TTC549 (cell line): ENCODE measurements around the gene MOV10L1.

Source experiments
- FAIRE-seq: peaks from 2 replicates; lab custom pipeline; 2012; peaks lifted over from hg19 to GRCh38; lab: Jason Lieb, UNC

The MOV10L1 gene

DNA sequence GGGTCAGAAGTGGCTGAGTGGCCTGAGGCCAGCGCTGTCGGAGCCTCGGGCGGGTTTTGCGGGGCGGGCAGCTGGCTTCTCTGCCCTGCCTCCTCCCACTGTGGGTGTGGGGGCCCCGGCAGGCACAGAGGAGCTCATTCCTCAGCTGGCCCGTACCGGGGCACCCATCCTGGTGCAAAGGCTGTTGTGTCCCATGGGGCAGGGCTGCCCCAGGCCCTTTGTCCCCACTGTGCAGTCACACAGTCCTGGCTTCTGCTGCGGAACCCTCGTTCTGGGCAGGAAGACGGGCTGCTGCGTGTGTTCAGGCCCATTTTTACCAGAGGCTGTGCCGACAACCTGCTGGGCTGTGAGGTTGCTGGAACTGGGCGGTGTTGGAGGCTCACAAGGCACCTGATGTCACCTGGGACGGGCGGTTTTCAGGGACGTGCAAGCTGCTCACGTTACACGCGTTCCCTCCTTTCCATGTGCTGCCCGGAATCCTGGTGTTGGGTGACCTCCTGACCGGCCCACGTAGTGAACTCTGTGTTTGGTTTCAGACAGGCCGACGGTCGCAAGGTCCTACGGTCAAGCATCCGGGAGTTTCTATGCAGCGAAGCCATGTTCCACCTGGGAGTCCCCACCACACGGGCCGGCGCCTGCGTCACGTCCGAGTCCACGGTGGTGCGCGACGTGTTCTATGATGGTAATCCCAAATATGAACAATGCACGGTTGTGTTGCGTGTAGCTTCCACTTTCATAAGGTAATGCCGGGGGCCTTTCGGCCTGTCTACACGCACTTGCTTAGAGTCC lies 116.2 kb downstream of the MOV10L1 start:
- no peak for FAIRE-seq

DNA sequence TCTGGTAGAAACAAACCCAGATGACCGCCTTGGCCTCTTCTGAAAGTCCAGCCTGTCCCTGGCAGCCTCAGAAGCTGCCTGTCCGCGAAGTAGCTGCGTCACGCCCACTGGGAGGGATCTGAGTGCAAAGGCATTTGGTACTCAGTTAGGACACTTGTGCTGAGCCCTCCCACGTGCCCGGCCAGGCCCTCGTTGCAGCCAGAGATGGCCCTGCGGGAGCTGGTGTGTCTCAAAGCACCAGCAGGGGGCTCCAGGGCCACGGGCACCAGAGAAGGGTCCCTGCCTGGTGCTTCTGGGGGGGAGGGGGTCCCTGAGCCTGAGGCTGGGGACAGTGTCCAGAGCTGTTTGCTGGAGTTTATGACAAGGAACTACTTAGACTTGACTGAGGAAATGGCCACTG lies 116.8 kb downstream of the MOV10L1 start:
- peak; percentile 9 for FAIRE-seq

DNA sequence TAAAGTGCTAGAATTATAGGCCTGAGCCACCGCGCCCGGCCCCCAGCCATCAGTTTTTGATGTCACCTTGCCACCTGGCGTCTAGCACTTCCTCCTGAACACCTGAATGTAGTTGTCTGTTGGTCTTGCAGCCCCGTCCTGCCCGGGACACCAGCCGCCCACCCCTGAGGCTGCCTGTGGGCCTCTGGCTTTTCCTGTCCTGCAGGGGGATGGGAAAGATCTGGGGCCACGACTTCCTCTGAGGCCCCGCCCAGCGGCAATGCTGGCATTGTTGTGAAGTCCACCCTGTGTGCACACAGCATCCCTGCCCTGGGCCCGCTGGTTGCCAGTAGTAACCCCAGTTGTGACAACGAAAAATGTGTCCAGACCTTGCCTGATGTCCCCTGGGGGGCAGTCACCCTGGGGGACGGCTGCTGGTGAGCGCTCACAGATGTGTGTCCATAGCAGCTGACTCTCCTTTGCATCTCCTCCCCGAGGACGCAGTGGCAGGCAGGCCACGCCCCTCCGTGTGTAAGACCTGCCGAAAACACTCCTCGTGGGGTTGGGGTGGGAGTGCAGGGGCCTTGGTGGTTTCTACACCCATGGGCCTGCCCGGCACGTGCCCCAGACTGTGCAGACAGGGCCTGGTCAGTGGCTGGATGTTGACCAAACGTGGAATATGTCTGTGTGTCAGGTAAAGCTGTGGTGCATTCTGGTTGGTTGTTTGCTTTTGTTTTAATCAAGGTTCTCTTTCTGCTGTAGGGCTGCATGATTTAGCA lies 117.8 kb downstream of the MOV10L1 start:
- no peak for FAIRE-seq

DNA sequence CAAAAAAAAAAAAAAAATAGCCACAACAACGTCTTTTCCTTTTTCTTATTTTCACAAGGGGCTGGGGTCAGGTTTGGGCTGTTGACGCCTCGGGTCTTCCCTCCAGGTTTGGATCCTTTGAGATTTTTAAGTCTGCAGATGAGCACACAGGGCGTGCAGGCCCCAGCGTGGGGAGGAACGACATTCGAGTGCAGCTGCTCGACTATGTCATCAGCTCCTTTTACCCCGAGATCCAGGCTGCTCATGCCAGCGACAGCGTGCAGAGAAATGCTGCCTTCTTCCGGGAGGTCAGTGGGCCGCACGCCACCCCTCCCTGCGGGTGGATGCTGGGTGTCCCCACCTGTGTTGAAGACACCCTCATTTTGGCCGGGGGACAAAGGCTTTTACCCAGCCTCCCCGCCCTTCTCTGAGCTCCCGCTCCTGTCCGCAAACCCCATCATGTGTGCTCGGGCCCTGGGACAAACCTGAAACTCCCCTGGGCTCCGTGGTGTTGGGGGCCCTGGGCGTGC lies 118.7 kb downstream of the MOV10L1 start:
- no peak for FAIRE-seq

DNA sequence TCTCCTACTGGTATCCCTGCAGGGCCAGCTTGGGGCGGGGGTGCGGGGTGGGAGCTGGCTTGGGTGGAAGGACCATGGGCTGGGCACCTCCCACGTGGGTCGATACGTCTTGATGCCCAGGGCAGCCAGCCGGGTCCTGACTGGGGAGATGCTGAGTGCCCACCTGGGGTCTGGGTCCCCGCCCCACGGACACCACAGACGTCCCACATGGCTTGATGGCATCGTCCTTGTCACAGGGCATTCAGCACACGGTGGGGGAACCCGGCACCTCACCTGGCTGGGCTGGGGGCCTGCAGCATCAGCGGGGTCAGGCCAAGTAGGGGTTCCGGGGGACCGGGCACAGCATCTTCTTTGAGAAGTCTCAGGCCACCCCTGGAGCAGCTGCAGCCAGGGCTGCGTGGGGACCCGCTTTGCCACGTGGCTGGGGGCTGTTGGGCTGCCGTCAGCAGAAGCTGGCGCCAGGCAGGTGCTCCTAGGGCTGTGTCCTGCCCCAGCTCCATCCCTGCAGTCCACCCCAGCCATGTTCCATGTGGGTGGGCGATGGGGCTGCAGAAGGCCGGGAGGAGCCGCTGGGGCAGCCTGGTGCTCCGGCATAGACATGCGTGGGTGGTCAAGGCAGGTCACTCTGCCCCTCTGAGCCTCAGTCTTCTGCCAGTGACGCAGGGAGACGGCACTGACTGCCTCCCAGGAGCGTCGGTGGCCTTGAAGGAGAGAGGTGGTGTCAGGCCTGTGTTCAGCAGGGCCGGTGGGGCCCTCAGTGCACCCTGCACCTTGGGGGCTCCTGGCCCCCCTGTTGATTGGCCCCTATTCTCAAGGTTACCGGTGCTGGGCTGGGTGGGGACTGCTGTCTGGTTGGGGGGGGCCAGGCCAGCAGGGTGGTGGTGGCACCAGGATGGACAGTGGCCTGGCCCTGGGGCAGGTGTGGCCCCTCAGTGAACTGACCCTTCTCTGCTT lies 119.4 kb downstream of the MOV10L1 start:
- FAIRE-seq, result no peak

DNA sequence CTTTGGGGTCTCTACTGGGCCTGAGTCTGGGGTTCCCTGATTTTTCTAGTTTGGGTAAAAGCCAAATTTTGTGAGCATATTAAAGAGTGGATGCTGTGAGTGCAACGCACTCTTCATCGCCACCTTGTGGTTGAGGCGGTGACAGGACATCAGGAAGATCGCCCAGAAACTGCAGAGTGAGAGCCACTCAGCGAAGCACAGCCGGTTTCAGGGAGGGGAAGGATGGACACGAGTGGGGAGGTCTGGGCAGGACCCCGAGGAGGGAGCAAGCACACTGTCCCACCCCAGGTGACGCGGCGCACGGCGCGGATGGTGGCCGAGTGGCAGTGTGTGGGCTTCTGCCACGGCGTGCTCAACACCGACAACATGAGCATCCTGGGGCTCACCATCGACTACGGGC lies 120.1 kb downstream of the MOV10L1 start:
- FAIRE-seq, result no peak

DNA sequence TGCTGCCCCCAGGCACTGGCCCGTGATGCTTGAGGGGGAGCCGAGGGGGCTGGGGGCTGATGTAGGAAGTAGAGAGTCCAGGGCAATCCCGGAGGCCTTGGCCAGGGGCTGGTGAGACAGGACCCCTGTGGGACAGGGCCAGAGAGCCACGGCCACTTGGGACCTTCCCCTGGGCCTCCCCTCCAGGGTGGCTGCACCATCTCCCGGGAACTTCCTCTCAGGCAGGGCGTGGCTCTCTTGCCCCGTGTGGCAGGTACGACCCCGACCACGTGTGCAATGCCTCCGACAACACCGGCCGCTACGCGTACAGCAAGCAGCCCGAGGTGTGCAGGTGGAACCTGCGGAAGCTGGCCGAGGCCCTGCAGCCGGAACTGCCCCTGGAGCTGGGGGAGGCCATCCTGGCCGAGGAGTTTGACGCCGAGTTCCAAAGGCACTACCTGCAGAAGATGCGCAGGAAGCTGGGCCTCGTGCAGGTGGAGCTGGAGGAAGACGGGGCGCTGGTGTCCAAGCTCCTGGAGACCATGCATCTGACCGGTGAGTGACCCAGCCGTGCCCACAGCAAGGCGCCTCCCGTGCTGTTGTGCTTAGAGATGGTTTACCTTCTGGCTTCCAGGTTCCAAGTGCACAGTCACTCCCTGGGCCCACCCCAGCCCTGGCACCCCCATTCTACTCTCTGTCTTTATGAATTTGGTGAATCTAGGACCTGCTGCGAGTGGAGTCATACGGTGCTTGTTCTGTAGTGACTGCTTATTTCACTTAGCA lies 120.8 kb downstream of the MOV10L1 start:
- no peak for FAIRE-seq

DNA sequence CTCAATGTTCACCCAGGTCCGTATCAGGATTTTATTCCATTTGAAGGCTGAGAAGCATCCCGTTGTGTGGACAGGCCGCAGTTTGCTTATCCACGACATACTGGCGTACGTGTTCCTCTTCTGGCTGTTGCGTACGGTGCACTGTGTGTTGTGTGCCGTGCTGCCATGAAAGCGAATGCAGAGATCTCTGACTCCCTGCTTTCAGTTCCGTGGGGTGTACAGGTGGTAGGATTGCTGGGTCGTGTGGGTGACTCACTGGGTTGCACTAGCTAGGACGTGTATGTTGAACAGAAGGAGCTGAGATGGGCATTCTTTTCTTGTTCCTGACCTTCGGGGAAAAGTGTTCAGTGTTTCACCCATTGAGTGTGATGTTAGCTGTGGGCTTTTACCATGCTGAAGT lies 121.3 kb downstream of the MOV10L1 start:
- FAIRE-seq, result no peak
